Measurements from ENCODE around the gene CLIC4.

GRCh38 chr1:24711329-24711728, 33.9 kb upstream of the CLIC4 start:
- no peak for TF ChIP-seq POLR2A (IDR thresholded peaks at IDR 0.05)
- TF ChIP-seq CTCF (IDR thresholded peaks at IDR 0.05): no peak
